ENCODE results near the gene MAP2K5.
A peak's percentile ranks its signal among the peaks of the same experiment; 100 is the strongest.

Gene MAP2K5

DNA sequence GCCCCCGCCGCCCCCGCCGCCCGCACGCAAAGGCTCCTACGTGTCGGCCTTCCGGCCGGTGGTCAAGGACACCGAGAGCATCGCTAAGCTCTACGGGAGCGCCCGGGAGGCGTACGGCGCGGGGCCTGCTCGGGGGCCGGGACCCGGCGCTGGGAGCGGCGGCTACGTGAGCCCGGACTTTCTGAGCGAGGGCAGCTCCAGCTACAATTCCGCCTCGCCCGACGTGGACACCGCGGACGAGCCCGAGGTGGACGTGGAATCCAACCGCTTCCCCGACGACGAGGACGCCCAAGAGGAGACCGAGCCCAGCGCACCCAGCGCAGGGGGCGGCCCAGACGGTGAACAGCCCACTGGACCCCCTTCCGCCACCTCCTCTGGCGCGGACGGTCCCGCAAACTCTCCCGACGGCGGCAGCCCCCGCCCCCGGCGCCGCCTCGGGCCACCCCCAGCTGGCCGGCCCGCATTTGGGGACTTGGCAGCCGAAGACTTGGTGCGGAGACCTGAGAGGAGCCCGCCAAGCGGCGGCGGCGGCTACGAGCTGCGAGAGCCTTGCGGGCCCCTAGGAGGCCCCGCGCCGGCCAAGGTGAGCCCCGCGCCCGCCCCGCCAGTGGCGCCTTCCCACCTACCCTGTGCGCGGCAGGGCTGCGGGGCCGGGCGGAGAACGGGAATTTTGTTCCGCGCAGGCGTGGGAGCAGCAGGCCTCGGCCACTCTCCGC lies 285.2 kb downstream of the MAP2K5 start:
- DNase-seq = no peak
- TF ChIP-seq GATA1 (IDR thresholded peaks at IDR 0.05; ENCODE audit: low read depth, low read length) (no peak), POLR2A (IDR thresholded peaks at IDR 0.05; ENCODE audit: low read length) (no peak)

DNA sequence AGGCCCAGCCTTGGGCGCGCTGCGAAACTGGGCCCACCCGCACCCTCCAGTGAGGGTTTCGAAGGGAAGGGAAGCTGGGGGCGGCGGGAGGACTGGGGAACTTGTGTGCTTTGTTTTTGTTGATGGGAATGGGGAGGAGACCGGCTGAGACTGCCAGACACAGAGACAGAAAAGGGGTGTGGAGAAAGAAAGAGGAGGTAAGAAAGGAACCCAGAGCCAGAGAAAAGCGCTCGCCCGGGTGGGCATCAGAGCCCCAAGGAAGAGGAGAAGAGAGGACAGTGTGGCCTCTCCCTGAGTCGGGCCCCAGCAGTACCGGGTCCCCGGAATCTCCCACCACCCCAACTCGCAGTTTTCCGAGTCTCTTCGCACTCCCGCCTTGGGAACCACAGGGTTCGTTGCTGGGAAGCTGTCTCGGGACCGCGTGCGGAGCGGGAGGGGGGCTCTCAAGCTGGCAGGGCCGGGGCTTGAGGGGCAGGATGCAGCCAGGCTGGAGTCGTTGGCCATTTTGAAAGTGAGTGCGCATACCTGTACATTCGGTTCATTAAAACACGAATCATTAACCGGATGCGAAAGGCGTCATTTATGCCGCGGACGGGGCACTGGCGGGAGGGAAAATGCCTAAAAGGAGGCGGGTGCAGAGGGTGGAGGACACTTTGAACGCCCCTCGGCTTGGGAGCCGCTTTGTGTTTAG lies 285.9 kb downstream of the MAP2K5 start:
- TF ChIP-seq POLR2A (IDR thresholded peaks at IDR 0.05; ENCODE audit: low read length) (no peak), GATA1 (IDR thresholded peaks at IDR 0.05; ENCODE audit: low read depth, low read length) (no peak)
- no peak for DNase-seq

DNA sequence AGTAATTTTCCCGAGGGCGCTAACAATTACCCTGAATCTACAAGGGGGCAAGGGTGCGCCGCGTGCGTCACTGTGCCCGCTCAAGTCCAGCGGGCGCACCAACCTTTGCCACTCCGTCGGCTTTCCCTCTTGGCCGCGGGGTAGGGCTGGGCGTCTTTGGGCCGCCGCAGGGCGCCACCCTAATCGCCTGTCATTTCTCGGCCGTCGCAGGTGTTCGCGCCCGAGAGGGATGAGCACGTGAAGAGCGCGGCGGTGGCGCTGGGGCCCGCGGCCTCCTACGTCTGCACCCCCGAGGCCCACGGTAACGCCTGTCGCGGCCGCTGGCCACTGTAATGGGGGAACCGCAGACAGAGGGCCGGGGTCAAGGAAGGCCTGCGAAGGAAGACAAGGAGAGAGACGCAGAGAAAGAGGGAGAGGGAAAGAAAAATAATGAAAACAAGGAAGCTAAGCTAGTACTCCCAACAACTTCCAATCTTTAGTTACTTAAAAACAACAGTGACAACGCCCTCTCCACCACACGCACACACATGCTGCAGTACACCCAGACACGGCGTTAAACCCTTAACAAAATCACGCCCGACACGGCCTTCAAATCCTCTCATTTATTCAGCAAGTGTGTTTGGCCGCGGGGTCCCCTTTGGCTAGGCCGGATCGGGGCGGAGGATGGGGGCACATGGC lies 286.6 kb downstream of the MAP2K5 start:
- DNase-seq = no peak
- no peak for TF ChIP-seq GATA1 (IDR thresholded peaks at IDR 0.05; ENCODE audit: low read depth, low read length)
- no peak for TF ChIP-seq POLR2A (IDR thresholded peaks at IDR 0.05; ENCODE audit: low read length)

- no peak for DNase-seq
- no peak for TF ChIP-seq GATA1 (IDR thresholded peaks at IDR 0.05; ENCODE audit: low read depth, low read length)
- no peak for TF ChIP-seq POLR2A (IDR thresholded peaks at IDR 0.05; ENCODE audit: low read length)
These were observed 287.4 kb downstream of the MAP2K5 start for GRCh38 chr15:67829647-67830504.

GRCh38 chr15:67831363-67831762 lies 288.9 kb downstream of the MAP2K5 start:
- TF ChIP-seq GATA1 (IDR thresholded peaks at IDR 0.05; ENCODE audit: low read depth, low read length) = no peak
- no peak for TF ChIP-seq POLR2A (IDR thresholded peaks at IDR 0.05; ENCODE audit: low read length)
- no peak for DNase-seq

DNA sequence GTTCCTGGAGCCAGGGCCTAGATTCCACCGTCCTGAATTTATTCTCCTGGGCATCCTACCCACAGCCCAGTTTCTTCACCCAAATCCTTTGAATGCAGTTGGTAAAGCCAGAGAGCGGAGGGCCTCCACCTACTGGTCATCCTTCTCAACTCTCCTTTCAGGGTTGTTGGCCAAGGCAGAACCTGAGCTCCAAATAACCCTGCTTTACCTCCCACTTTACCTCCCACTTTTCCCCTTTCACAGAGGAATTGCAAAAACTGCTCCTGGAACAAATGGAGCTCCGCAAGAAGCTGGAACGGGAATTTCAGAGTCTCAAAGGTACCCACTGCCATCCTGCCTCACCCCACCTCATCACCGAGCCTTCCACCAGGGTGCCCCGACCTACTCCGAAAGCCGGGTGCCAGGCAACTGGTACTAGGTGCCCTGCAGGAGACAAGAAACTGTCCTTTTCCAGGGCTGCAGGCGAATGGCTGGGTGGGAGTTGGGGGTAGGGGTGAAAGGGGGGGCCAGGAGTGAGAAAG lies 289.6 kb downstream of the MAP2K5 start:
- DNase-seq = no peak

GRCh38 chr15:67832897-67833709 lies 290.6 kb downstream of the MAP2K5 start:
- no peak for DNase-seq
- TF ChIP-seq POLR2A (IDR thresholded peaks at IDR 0.05; ENCODE audit: low read length) = no peak
- no peak for TF ChIP-seq GATA1 (IDR thresholded peaks at IDR 0.05; ENCODE audit: low read depth, low read length)

More for the DNA sequence above, 289.6 kb downstream of the MAP2K5 start:
- TF ChIP-seq POLR2A (IDR thresholded peaks at IDR 0.05; ENCODE audit: low read length) (no peak), GATA1 (IDR thresholded peaks at IDR 0.05; ENCODE audit: low read depth, low read length) (no peak)

GRCh38 chr15:67833710-67834511 lies 291.4 kb downstream of the MAP2K5 start:
- TF ChIP-seq POLR2A (IDR thresholded peaks at IDR 0.05; ENCODE audit: low read length) (no peak), GATA1 (IDR thresholded peaks at IDR 0.05; ENCODE audit: low read depth, low read length) (no peak)
- DNase-seq = peak; percentile 48 to 55

DNA sequence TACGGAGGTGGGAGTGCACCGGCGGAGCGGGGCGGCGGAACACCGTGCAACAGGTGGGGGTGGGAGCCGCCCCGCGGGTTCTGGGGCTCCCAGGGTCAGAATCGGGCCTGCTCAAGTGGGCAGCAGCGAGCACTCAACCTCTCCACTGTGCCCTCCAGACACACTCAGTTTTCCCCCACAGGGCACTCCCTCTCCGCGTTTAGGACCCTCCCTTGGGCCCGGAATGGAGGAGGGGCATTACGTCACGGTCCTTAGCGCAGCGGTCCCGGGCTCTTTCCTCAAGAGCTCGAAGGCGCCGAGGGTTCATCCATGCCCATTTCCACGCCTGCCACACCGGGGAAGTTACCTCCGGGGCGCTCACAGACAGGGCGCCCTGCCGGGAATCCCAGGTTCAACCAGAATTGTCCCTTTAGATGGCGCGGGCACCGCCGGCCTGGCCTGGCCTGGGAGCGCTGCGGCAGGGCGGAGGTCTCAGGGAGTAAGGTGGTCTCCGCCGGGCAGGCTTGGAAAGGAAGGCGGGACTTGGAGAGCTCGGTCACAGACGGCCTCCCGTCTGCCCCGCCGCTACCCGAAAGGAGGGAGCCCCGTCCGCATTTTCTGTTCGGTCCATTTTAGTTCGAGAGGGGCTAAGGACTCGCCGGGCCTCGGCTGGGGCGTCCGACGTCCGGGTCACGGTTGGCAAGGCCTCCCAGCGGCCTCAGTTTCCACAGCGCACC lies 292.2 kb downstream of the MAP2K5 start:
- TF ChIP-seq POLR2A (IDR thresholded peaks at IDR 0.05; ENCODE audit: low read length) = no peak
- TF ChIP-seq GATA1 (IDR thresholded peaks at IDR 0.05; ENCODE audit: low read depth, low read length) = no peak
- no peak for DNase-seq

DNA sequence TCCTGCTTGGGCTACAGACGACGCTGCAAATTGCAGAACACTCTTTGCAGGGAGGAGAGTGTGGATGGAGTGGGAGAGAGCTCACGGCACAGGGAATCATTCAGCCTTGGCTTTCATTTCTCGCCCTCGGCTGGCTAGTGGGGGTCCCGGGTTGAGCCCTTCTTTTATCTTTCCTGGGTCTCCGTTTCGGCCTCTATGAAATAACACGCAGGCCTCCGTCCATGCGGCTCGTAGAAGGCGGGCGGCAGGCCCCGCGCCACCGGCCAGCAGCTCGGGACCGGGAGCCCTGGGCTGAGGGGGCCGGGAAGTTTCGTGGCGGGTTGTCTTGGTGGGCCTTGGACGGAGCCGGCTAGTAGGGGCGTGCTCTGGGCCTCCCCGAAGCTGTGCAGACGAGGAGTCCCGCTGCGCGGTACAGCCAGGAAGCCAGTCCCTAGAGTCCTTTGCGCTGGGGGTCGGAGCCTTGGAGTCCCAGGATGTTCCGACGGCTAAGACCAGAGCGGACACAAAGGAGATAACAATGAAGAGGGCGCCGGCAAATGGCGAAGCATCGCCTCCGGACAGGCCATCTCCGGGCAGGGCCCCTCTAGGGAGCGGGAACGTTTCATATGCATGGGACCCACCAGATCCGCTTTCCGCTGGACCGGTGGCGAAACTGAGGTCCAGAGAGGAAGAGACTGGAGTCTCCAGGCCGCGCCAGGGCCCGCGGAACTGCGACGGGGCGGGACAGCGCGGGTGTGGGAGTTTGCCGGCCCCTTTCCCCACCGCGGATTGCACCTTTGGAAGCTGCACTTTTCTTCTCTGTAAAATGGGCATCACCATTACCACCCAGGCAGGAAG lies 293.0 kb downstream of the MAP2K5 start:
- DNase-seq = peak in 1 of 2 experiments; percentile 21
- no peak for TF ChIP-seq POLR2A (IDR thresholded peaks at IDR 0.05; ENCODE audit: low read length)
- TF ChIP-seq GATA1 (IDR thresholded peaks at IDR 0.05; ENCODE audit: low read depth, low read length) = no peak

GRCh38 chr15:67836134-67836455 lies 293.6 kb downstream of the MAP2K5 start:
- DNase-seq = no peak
- TF ChIP-seq POLR2A (IDR thresholded peaks at IDR 0.05; ENCODE audit: low read length) = no peak
- no peak for TF ChIP-seq GATA1 (IDR thresholded peaks at IDR 0.05; ENCODE audit: low read depth, low read length)
